ENCODE measurements around the gene C10orf67.
"Not testable (repeated sequence)": the region's sequence is repeated elsewhere in the genome, so short reads cannot be mapped to it uniquely, and the experiment has no call there.

Gene C10orf67

DNA sequence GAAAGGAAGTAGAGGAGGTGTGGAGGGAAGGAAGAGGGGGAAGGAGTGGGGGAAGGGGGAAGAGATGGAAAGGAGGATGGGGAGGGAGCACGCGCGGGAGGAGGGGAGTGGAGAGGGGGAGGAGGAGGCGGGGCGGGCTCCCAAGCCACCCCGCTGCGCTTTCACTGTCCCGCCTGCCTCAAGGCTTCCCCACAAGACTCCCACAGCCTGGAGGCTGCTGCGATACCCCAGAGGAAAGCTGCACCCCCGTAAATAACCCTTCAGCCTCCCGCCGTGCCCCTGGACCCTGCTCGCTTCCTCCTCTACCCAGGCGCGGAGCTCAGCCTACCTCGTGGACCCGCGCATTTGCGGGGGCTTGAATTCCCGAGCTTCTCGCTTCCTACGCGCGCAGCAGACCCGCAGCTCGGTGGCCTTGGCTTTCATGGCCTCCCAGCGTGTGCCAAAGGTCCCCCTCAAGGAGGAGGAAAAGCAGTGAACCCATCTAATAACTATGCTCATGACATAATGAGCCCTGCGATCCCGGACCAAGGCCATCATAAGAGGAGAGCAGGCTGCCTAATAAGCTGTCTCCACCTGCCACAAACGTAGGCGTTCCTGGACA lies at the start of gene C10orf67:
Gene C10orf67 (minus strand): TSS at position 557 of the 601 bp plus-strand sequence. CDS start 23 bp downstream, at position 534.
- no peak for DNase-seq

DNA sequence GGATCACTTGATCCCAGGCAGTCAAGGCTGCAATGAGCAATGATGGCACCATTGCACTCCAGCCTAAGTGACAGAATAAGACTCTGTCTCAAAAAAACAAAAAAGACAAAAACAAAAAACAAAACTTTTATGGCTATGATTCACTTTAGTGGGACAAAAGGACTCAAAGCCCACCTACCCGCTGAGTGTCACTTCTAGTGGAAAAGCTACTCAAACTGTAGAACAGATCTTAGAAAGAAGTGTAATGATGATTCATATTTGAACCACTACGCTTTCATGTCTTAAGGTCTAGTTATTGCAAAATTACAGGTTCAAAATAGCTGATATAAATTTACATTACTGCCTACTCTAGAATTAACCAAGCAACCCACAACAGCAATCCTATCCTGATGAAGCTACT lies 47.2 kb upstream of the C10orf67 start:
- no peak for DNase-seq

DNA sequence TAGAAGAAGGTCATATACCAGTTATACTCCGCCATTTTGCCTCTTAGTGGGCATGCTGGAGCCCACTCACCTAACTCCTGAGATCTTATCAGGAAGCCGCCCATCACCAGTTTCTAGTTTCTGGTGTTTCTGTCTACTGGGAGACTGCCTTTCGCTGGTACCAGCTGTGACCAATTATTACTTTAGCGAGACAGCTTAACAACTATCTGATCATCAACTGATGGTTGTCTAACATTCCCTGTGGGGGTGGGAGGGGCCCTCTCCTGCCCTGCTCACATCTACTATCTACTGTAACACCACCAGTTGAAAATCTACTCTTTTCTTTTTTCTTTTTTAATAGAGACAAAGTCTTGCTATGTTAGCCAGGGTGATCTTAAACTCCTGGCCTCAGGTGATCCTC lies 46.2 kb upstream of the C10orf67 start:
- DNase-seq: no peak

DNA sequence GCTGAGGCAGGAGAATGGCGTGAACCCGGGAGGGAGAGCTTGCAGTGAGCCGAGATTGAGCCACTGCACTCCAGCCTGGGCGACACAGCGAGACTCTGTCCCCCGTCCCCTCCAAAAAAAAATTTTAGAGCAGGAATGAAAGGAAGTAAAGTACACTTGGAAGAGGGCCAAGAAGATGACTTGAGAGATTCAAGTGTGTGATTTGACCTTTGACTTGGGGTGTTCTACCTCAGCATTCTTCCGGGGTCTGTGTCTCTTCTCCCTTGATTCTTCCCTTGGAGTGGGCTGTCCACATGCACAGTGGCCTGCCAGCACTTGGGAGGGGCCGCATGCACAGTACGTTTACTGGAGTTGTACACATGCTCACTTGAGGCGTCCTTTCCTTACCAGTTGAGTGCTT lies 45.8 kb upstream of the C10orf67 start:
- not testable (repeated sequence) for DNase-seq

DNA sequence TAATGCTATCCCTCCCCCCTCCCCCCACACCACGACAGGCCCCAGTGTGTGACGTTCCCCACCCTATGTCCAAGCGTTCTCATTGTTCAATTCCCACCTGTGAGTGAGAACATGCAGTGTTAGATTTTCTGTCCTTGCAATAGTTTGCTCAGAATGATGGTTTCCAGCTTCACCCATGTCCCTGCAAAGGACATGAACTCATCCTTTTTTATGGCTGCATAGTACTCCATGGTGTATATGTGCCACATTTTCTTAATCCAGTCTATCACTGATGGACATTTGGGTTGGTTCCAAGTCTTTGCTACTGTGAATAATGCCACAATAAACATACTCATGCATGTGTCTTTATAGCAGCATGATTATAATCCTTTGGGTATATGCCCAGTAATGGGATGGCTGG lies 42.9 kb upstream of the C10orf67 start:
- not testable (repeated sequence) for DNase-seq

DNA sequence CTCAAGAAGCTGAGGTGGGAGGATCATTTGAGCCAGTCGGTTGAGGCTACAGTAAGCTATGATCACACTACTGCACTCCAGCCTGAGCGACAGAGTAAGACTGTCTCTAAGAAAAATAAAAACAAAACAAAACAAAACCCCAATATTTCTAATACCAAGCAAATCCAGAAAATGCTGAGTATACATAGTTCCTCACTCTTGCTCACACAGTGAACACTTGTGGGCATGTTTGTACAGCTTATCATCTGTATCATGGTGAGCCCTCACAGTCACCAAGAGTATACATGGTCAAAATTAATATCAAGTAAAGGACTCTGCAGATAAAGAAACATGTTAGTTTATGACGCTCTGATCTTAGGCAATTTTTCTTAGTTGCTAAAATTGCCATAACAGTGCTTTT lies 41.5 kb upstream of the C10orf67 start:
- DNase-seq: no peak

DNA sequence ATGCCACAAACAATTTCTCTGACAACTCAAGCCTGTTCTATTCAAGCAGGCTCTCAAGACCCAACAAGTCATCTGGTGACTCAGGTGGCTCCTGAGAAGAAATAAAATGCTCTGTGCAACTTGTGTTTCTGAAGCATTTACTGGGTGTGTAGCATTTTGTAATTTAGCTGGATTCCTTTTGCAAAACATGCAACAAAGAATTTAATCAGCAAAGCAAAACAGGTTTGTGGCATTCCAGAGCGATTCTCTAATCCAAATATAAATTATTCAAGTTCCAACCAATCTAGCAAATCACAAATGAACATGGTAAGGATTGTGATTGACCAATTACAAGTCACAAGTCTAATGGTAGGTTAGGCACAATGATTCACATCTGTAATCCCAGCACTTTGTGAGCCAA lies 39.8 kb upstream of the C10orf67 start:
- DNase-seq: no peak

DNA sequence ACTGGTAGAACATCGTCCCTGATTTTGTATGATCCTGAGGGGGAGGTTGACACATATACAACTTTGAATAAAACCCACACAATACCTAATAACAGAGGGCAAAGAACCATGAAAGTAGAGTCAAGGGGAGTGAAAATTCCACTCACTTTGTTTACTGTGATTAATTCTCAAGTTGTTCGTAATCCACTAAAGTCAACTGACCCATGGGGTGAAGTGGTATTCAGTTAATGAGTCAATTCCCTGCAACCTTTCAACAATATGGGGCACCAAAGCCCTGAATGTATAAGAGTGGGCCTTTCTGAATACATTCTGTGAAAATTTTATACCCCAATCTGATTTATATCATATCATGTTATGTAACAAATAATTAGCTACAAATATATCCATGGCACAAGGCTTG lies 39.0 kb upstream of the C10orf67 start:
- DNase-seq: no peak

DNA sequence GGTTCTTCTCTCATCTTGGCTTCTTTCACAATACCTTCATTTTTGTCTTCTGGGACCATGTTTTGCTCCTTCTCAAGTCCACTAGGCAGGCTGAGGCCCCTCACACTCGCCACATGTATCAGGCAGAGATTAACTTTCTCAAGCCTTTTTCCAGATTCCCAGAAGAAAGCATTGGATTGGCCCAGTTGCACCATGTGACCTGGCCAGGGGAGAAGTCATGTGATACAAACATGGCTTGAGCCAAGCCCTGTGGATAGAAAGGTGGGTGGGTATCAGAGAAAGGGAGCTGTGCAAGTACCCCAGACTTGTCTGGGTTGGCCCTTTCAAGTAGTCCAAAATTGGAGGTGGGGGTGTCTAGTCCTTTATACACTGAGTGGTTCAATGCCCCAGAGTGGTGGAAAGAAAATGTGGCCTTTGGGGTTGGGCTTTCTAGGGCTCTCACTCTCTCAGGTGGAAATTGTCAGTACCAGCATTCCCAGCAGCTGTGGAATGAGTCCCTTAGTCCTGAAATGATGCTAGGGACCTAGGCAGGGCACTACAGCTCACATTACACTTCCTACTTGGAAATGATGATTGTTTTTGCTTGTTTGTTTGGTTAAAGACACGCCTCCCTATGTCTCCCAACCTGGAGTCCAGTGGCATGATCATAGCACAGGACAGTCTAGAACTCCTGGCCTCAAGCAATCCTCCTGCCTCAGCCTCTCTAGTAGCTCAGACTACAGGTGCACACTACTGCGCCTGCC lies 36.9 kb upstream of the C10orf67 start:
- no peak for DNase-seq

DNA sequence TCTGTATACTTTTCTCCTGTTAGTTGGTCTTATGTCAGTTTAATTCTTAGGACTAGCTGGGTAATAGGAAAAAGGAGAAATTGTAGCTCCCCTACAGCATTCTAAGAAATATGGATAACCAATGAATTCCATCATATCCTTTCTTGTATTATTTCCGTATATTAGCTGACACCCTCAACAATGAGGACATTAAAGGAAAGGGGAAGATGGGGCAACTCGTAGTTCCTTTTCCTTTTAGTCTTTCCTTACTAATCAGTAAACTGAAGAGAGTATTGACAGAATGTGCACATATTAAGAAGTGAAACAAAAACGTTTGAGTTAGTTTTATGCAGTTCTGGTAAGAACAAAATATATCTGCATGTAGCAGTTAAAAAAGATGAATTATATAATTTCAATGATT lies 35.1 kb upstream of the C10orf67 start:
- DNase-seq: no peak

DNA sequence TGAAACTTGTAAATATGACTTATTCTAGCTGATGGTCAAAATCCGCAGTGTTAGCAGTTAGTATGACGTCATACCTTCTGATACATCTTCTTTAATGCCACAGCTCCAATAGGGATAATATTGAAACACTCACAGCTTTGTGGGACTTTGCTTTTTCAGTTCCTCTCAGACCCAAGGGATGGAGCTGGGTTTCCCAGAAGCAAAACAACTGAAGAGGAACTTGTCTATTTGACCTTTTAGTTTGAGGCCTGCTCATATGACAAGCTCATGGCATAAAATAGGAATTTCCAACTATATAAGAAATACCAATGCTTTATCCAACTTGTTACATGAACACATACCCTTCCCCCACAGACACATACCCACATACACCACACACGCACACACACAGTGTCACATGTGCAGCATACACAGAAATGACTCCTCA lies 31.6 kb upstream of the C10orf67 start:
- DNase-seq: no peak

DNA sequence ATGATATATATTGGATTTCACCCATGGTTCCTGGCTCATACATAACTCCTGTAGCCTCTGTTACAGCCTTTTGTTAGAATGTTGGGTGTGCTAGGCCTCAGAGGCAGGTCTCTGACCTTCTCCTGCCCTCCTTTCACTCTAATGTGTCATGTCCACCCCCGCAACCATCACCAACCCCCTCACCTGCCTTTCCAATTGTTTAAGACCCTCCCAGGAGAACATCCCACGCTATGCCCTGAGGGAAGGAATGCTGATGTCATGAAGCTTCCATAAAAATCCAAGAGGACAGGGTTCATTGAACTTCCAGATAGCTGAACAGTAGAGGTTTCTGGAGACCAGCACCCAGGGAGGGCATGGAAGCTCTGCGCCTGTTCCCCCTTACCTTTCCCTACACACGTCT lies 30.8 kb upstream of the C10orf67 start:
- no peak for DNase-seq

DNA sequence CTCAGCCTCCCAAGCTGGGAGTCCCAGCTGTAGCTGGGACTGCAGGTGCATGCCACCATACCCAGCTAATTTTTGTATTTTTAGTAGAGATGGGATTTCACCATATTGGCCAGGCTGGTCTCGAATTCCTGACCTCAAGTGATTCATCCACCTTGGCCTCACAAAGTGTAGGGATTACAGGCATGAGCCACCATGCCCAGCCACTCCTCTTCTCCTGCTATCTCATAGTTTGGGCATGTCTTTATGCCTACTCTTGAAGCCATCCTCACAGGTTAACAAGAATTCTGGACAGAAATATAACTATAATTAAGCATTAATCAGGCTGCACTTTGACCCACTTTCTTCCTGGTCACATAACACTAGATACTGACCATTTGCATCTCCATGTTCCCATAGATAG lies 28.6 kb upstream of the C10orf67 start:
- DNase-seq: no peak

DNA sequence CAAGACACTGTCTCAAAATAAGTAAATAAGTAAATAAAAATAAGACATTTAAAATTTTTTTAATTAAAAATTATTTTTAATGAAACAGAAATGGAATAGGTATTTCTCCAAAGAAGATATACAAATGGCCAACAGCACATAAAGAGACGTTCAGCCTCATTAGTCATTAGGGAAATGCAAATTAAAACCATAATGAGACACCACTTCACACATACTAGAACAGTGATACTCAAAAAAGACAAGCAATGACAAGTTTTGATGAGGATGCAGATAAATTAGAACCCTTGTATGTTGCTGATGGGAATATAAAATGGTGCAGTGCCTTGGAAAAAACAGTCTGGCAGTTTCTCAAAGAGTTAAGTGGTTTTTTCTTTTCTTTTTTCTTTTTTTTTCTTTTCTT lies 26.5 kb upstream of the C10orf67 start:
- no peak for DNase-seq

DNA sequence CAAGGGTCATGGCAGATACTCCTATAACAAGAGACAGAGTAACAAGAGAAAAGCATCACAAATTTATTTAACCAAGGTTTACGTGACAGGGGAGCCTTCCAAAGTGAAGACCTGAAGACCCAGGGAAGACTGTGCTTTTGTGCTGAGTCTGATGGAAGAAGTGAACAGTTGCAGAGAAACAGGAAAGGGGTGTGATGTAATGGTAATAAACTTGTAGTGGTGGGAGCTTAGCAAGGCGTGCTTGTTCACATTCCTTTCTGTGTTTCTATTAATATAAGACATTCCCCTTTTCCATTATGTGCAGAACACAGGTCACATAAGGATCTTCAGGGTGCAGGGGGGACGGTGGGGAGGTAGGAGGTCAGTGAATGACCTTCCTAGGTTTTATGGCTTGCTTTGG lies 25.5 kb upstream of the C10orf67 start:
- no peak for DNase-seq

DNA sequence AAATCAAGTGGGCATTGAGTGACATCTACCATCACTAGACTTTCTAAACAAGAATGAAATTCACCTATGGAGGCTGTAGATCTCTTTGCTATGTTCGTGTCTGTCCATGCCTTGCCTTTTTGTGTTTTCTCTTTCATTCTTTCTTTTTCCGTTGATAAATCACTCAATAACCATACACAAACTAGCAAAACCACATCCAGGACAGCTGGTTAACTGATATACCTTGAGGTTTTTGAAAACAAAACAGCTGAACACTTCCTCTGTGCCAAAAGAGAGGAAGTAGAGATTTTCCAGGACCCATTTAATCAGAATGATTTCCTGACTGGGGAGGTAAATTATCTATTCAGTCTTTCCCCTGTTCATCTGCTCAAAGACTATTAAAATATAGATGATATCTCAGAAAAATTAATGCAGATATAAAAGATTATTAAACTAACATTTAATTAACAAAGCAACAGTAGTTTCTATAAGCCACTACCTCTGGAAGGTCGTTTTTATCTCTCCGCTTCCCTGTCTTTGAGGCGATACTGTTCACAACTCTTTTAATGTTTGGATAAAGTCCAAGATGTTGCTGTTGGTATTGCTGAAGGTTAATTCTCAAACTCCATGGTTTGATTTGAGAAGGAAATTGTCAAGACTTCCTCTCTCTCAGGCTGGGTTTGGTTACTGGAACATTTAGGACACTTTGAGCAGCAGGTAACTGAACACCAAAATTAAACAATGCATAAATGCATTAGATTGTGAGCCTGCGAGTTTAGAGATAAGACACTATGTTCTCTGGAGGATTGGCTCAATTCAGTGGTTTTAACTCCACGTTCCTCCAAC lies 24.4 kb upstream of the C10orf67 start:
- DNase-seq: no peak

DNA sequence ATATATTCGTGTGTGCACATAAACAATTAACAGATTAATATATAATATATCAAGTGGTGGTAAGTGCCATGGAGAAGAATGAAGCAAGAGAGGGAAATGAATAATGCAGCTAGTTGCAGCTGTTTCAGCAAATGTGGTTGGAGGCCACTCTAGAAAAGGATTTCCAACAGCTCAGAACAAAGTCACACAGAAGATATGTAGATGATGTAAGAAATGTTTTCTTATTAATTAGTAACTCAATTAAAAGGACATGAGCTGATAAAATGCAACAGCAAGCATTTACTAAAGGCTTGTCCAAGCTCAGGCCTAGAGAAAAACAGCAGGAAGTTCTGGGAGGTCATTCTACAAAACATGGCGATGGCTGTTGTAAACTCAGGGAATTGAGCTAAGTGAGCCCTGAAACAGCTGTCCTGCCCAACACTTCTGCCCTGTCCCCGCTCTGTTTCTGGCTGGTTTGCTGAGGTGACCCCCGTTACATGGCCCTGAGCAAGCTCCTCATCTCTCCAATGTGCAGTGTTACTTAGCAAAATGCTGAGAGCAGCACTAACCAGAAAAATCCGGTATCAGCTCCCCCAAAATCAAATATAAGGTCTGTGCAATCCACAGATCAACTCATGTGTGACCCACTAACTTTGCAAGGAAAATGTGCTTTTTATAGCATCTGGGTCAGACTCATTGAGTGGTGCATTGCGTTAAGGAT lies 23.4 kb upstream of the C10orf67 start:
- DNase-seq: no peak

DNA sequence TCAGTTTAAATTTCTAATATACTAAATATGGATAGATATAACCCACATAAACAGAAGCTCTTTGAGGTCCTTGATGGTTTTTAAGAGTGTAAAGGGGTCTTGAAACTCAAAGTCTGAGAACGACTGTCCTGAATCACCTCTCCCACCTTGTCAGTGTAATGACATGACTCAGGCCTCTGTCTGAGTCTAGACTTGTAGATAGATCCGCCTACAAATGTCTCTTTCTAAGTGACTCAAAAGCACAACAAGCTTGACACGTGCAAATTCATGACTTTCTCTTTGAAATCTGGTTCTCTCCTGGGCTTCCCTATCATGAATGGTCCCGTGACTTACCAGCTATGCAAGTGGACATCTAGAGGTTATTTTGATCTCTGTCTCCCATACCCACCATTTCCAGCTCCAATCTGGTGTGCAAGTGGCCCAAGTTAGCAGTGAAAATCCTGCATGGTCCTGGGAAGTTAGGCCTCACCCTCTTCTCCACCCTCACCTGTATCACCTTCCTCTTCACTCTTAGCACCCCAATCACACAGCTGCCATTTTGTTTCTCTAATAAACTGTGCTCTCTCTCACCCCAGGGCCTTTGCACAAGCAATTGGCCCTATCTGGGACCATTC lies 20.9 kb upstream of the C10orf67 start:
- not testable (repeated sequence) for DNase-seq

DNA sequence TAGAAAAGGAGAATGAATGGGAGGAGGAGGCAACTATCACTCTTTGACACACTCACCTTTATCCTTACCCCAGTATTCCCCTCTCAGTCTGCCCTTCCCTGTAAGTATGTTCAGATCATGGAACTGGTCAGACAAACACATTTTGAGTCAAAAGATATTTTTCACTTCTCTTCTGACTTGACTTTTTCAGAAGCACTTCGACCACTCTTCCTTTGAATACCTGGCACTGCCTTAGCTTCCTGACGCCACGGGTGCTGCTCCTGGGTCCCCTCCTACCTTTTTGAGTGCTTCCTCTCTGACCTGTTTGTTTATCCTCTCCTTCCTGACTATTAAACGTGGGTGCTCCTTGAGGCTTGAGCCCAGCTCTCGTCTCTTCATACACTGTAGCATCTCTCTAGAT lies 19.8 kb upstream of the C10orf67 start:
- peak; percentile 54 for DNase-seq

DNA sequence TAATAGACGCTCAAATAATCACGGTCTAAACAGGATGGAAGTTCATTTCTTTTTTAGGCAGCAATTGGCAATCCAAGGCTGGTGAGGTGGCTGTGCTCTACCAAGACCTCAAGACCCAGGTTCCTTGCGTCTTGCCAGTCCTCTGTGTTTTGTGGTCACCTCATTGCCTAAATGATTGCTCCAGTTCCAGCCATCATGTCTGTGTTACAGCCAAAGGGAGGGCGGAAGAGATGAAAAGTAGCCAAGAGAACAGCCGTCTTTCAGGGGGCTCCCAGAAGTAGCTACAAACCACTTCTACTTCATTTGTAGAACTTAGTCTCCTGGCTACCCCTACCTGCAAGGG lies 19.2 kb upstream of the C10orf67 start:
- no peak for DNase-seq

DNA sequence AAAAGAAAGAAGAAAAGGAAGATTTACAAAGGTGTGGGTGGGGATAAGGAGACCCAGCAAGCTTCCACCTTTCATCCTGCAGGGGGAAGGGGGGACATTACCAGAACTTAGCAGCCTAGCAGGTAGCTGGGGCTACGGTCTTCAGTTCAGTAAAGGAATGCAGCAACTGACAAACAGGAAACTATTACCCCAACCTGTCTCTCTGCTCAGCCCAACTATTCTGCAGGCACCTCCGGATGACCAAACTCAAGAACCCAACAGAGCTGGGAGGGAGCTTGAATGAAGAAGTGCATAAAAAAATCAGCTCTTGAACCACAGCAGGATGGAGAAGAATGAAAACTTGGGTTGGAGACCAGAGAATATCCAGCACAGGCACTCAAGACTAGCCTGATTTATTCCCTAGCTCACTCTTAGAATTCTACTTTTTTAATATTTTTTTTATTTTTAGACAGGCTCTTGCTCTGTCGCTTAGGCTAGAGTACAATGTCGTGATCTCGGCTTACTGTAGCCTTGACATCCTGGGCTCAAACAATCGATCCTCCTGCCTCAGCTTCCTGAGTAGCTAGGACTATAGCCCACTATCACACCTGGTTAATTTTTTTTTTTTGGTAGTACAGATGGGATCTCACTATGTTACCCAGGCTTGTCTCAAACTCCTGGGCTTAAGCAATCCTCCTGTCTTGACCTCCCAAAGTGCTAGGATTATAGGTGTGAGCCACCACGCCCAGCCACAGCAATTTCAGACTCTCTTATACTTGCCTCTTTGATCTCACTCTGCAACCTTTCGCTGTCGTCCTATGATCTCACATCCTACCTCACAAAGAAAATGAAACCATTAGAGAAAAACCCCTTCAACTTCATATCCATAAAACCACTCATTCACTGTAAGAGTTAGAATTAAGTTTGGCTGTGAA lies 18.5 kb upstream of the C10orf67 start:
- DNase-seq: no peak
